ENCODE data around the gene BAIAP2L2. TPM values are rescaled to one million over a fixed set of nuclear protein-coding genes. Genes with fewer than 3 reads are reported as not detected.
"Not testable (repeated sequence)": the region's sequence is repeated elsewhere in the genome, so short reads cannot be mapped to it uniquely, and the experiment has no call there.

BAIAP2L2 gene
- total and polyA plus RNA-seq, 7 donors, result 0.16 to 48.7 (median 0.71) TPM

GRCh38 chr22:38079804-38080203 is 30.7 kb downstream of the BAIAP2L2 start:
- Histone ChIP-seq H3K36me3 (peaks cover 0 to 9% (median 0%) of the 10 kb centered on the region in 4 donors), H3K27ac (no peak overlapping the region), H3K9me3 (no peaks in the 10 kb centered on the region), H3K4me3 (no peak overlapping the region), H3K4me1 (peaks cover 0 to 25% (median 24%) of the 10 kb centered on the region in 4 donors), H3K27me3 (peaks cover 17 to 47% (median 43%) of the 10 kb centered on the region in 3 donors)
- no peak for DNase-seq
- TF ChIP-seq POLR2A (IDR thresholded peaks at IDR 0.05), result no peak
- TF ChIP-seq, protein P1, sequence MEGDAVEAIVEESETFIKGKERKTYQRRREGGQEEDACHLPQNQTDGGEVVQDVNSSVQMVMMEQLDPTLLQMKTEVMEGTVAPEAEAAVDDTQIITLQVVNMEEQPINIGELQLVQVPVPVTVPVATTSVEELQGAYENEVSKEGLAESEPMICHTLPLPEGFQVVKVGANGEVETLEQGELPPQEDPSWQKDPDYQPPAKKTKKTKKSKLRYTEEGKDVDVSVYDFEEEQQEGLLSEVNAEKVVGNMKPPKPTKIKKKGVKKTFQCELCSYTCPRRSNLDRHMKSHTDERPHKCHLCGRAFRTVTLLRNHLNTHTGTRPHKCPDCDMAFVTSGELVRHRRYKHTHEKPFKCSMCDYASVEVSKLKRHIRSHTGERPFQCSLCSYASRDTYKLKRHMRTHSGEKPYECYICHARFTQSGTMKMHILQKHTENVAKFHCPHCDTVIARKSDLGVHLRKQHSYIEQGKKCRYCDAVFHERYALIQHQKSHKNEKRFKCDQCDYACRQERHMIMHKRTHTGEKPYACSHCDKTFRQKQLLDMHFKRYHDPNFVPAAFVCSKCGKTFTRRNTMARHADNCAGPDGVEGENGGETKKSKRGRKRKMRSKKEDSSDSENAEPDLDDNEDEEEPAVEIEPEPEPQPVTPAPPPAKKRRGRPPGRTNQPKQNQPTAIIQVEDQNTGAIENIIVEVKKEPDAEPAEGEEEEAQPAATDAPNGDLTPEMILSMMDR (IDR thresholded peaks at IDR 0.05), result no peak
- no peak for TF ChIP-seq EP300 (IDR thresholded peaks at IDR 0.05)
- TF ChIP-seq POLR2AphosphoS5 (IDR thresholded peaks at IDR 0.05), result no peak
- WGBS, 2 donors, result 88 to 91% methylated on average over 7 of the region's 7 CpGs
- intact Hi-C loops (cut with DNase I), result no loop called here

- WGBS, 2 donors, result 95 to 96% methylated on average over 2 of the region's 2 CpGs
- H3K9me3 ChIP-seq; DNase-seq; H3K27ac ChIP-seq; intact Hi-C loops (cut with DNase I); H3K4me3 ChIP-seq: not testable (repeated sequence)
- Histone ChIP-seq H3K4me1 (peaks cover 0 to 25% (median 24%) of the 10 kb centered on the region in 4 donors), H3K27me3 (peaks cover 17 to 46% (median 41%) of the 10 kb centered on the region in 3 donors), H3K36me3 (peaks cover 0 to 15% (median 2%) of the 10 kb centered on the region in 4 donors)
Measured at GRCh38 chr22:38079208-38079607, 31.3 kb downstream of the BAIAP2L2 start.

GRCh38 chr22:38078046-38078840 is 32.2 kb downstream of the BAIAP2L2 start:
- DNase-seq, result peak; percentile 62
- H3K4me3 ChIP-seq, result no peak overlapping the region
- no peaks in the 10 kb centered on the region for H3K9me3 ChIP-seq
- intact Hi-C loops (cut with DNase I), result no loop called here
- H3K27me3 ChIP-seq, result peaks cover 17 to 36% (median 32%) of the 10 kb centered on the region in 3 donors
- no peak for TF ChIP-seq POLR2A (IDR thresholded peaks at IDR 0.05)
- no peak for TF ChIP-seq POLR2AphosphoS5 (IDR thresholded peaks at IDR 0.05)
- TF ChIP-seq EP300 (IDR thresholded peaks at IDR 0.05), result no peak
- TF ChIP-seq, protein P1 (IDR thresholded peaks at IDR 0.05), result no peak
- peaks cover 0 to 25% (median 24%) of the 10 kb centered on the region in 4 donors for H3K4me1 ChIP-seq
- WGBS, 2 donors, result 74 to 80% methylated on average over 22 of the region's 22 CpGs
- no peak overlapping the region for H3K27ac ChIP-seq
- peaks cover 0 to 25% (median 4%) of the 10 kb centered on the region in 4 donors for H3K36me3 ChIP-seq

DNA sequence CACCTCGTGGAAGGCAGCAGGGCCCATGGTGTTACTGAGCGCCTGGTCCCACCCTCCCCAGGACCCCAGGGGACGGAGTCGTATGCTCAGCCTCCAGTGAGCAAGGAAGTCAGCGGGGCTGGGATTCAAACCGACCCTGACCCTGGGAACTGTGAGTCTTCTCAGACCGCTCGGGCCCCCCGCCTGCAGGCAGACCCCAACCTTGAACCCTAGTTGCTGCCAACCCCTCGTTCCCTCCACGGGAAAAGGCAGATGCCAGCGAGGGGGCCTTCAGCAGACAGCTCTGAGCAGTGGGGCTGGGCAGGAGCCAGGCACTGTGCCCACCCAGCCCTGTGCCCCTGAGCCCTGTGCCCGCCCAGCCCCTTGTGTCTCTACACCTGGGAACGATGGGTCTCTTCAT is 32.9 kb downstream of the BAIAP2L2 start:
- no peaks in the 10 kb centered on the region for H3K9me3 ChIP-seq
- no peak overlapping the region for H3K4me3 ChIP-seq
- TF ChIP-seq POLR2AphosphoS5 (IDR thresholded peaks at IDR 0.05) (no peak), EP300 (IDR thresholded peaks at IDR 0.05) (no peak), POLR2A (IDR thresholded peaks at IDR 0.05) (no peak)
- TF ChIP-seq, protein P1 (IDR thresholded peaks at IDR 0.05), result no peak
- peaks cover 12 to 29% (median 26%) of the 10 kb centered on the region in 3 donors for H3K27me3 ChIP-seq
- WGBS, 2 donors, result 81 to 82% methylated on average over 14 of the region's 14 CpGs
- intact Hi-C loops (cut with DNase I), result no loop called here
- H3K27ac ChIP-seq, result no peak overlapping the region
- peaks cover 0 to 31% (median 7%) of the 10 kb centered on the region in 4 donors for H3K36me3 ChIP-seq
- DNase-seq, result peak; percentile 56
- H3K4me1 ChIP-seq, result peaks cover 0 to 21% (median 20%) of the 10 kb centered on the region in 4 donors

- peaks cover 0 to 16% (median 15%) of the 10 kb centered on the region in 4 donors for H3K4me1 ChIP-seq
- peaks cover 0 to 35% (median 8%) of the 10 kb centered on the region in 4 donors for H3K36me3 ChIP-seq
- H3K9me3 ChIP-seq, result no peaks in the 10 kb centered on the region
- H3K4me3 ChIP-seq, result no peak overlapping the region
- H3K27ac ChIP-seq, result no peak overlapping the region
- DNase-seq, result no peak
- intact Hi-C loops (cut with DNase I), result no loop called here
- H3K27me3 ChIP-seq, result peaks cover 7 to 24% (median 21%) of the 10 kb centered on the region in 3 donors
- 78 to 86% methylated on average over 12 of the region's 12 CpGs for WGBS, 2 donors
- TF ChIP-seq, protein P1 (IDR thresholded peaks at IDR 0.05), result no peak
- TF ChIP-seq POLR2AphosphoS5 (IDR thresholded peaks at IDR 0.05) (no peak), EP300 (IDR thresholded peaks at IDR 0.05) (no peak), POLR2A (IDR thresholded peaks at IDR 0.05) (no peak)
Measured at GRCh38 chr22:38077096-38077495, 33.4 kb downstream of the BAIAP2L2 start.
